Ishikawa (cell line): Measurements from ENCODE around the gene XRCC5.

ENCODE experiments used
- CEBPB ChIP-seq: IDR thresholded peaks from 2 replicates; pipeline ENCODE4 v1.6.1; 2012
- CREB1 ChIP-seq: IDR thresholded peaks from 2 replicates; pipeline ENCODE4 v1.6.1; 2012; ENCODE audit warnings: low read depth
- EGR1 ChIP-seq: IDR thresholded peaks from 2 replicates; pipeline ENCODE4 v1.6.1; 2012
- EP300 ChIP-seq: IDR thresholded peaks from 2 replicates; pipeline ENCODE4 v1.6.1; 2012; ENCODE audit warnings: borderline replicate concordance
- FOXM1 ChIP-seq: IDR thresholded peaks from 2 replicates; pipeline ENCODE4 v1.6.1; 2012; ENCODE audit warnings: low read depth, borderline replicate concordance
- NFIC ChIP-seq: IDR thresholded peaks from 2 replicates; pipeline ENCODE4 v1.6.1; 2012
- RAD21 ChIP-seq: IDR thresholded peaks from 2 replicates; pipeline ENCODE4 v1.6.1; 2012; ENCODE audit warnings: low read depth
- TAF1 ChIP-seq: IDR thresholded peaks from 2 replicates; pipeline ENCODE4 v1.6.1; 2012; ENCODE audit warnings: low read depth, mild to moderate bottlenecking
- TCF12 ChIP-seq: IDR thresholded peaks from 2 replicates; pipeline ENCODE4 v1.6.1; 2012; ENCODE audit warnings: low read depth
- TEAD4 ChIP-seq: IDR thresholded peaks from 2 replicates; pipeline ENCODE4 v1.6.1; 2012
- USF1 ChIP-seq: IDR thresholded peaks from 2 replicates; pipeline ENCODE4 v1.6.1; 2012
- YY1 ChIP-seq: IDR thresholded peaks from 2 replicates; pipeline ENCODE4 v1.6.1; 2012; ENCODE audit warnings: low read depth
- ZBTB7A ChIP-seq: IDR thresholded peaks from 2 replicates; pipeline ENCODE4 v1.6.1; 2012; ENCODE audit warnings: low read depth
- TF ChIP-seq, protein P1 (sequence below): IDR thresholded peaks from 2 replicates; pipeline ENCODE4 v1.6.1; 2012; ENCODE audit warnings: low read depth, mild to moderate bottlenecking
- TF ChIP-seq, protein P2 (sequence below): IDR thresholded peaks from 2 replicates; pipeline ENCODE4 v1.6.1; 2012

Gene XRCC5

GRCh38 chr2:216243026-216243425 is 133.9 kb downstream of the XRCC5 start:
- TF ChIP-seq, protein P1, sequence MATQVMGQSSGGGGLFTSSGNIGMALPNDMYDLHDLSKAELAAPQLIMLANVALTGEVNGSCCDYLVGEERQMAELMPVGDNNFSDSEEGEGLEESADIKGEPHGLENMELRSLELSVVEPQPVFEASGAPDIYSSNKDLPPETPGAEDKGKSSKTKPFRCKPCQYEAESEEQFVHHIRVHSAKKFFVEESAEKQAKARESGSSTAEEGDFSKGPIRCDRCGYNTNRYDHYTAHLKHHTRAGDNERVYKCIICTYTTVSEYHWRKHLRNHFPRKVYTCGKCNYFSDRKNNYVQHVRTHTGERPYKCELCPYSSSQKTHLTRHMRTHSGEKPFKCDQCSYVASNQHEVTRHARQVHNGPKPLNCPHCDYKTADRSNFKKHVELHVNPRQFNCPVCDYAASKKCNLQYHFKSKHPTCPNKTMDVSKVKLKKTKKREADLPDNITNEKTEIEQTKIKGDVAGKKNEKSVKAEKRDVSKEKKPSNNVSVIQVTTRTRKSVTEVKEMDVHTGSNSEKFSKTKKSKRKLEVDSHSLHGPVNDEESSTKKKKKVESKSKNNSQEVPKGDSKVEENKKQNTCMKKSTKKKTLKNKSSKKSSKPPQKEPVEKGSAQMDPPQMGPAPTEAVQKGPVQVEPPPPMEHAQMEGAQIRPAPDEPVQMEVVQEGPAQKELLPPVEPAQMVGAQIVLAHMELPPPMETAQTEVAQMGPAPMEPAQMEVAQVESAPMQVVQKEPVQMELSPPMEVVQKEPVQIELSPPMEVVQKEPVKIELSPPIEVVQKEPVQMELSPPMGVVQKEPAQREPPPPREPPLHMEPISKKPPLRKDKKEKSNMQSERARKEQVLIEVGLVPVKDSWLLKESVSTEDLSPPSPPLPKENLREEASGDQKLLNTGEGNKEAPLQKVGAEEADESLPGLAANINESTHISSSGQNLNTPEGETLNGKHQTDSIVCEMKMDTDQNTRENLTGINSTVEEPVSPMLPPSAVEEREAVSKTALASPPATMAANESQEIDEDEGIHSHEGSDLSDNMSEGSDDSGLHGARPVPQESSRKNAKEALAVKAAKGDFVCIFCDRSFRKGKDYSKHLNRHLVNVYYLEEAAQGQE: no peak
- TF ChIP-seq TEAD4 (no peak), TAF1 (no peak), CREB1 (no peak), TCF12 (no peak), FOXM1 (no peak), USF1 (no peak), CEBPB (no peak), YY1 (no peak), RAD21 (no peak), EP300 (no peak), ZBTB7A (no peak), EGR1 (no peak), NFIC (no peak)
- TF ChIP-seq, protein P2, sequence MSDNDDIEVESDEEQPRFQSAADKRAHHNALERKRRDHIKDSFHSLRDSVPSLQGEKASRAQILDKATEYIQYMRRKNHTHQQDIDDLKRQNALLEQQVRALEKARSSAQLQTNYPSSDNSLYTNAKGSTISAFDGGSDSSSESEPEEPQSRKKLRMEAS: no peak

GRCh38 chr2:216245391-216245975 is 136.3 kb downstream of the XRCC5 start:
- TF ChIP-seq RAD21: no peak
- no peak for TF ChIP-seq CEBPB
- no peak for TF ChIP-seq EP300
- TF ChIP-seq FOXM1: no peak
- TF ChIP-seq TEAD4: no peak
- TF ChIP-seq EGR1: no peak
- TF ChIP-seq YY1: no peak
- TF ChIP-seq, protein P1: no peak
- no peak for TF ChIP-seq NFIC
- TF ChIP-seq, protein P2: no peak
- no peak for TF ChIP-seq TAF1
- TF ChIP-seq TCF12: no peak
- TF ChIP-seq USF1: no peak
- no peak for TF ChIP-seq CREB1
- TF ChIP-seq ZBTB7A: no peak

DNA sequence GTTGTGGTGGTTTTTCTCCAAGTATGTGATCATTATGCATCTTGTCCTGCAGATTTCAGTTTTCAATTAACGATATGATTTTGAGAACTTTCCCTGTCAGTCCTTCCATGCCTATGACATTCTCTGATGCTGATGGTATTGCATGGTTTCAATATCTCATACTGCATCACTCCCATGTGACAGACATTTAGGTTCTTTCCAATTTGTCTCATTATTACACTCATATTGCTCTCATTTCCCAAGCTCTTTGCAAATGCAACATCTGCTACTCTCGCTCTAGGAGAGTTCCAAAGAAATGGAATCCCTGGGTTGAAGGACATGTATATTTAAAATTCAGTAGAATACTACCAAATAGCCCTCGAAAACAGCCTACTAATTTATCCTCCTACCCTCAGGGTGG is 137.6 kb downstream of the XRCC5 start:
- TF ChIP-seq CREB1: no peak
- TF ChIP-seq TAF1: no peak
- TF ChIP-seq NFIC: no peak
- TF ChIP-seq CEBPB: no peak
- TF ChIP-seq EGR1: no peak
- no peak for TF ChIP-seq TEAD4
- no peak for TF ChIP-seq EP300
- no peak for TF ChIP-seq TCF12
- TF ChIP-seq FOXM1: no peak
- TF ChIP-seq ZBTB7A: no peak
- no peak for TF ChIP-seq YY1
- TF ChIP-seq, protein P1: no peak
- TF ChIP-seq USF1: no peak
- TF ChIP-seq, protein P2: no peak
- TF ChIP-seq RAD21: no peak
